GM12878 (cell line): ENCODE results near the gene SETD7.

Experiments
- ATF3 ChIP-seq: IDR thresholded peaks from 2 replicates; pipeline ENCODE4 v1.6.1; 2011; ENCODE audit warnings: low read depth, mild to moderate bottlenecking, low read length, moderate library complexity, borderline replicate concordance; ENCODE audit errors: extremely low read depth
- HCFC1 ChIP-seq: fragments of 150-350 bp; IDR thresholded peaks from 2 replicates; pipeline ENCODE4 v1.6.1; 2014; ENCODE audit warnings: low read length
- HDGF ChIP-seq: fragments of 450-650 bp; IDR thresholded peaks from 2 replicates; pipeline ENCODE4 v1.6.1; 2016; ENCODE audit warnings: antibody characterized with exemption
- JUNB ChIP-seq: IDR thresholded peaks from 2 replicates; pipeline ENCODE4 v1.6.1; 2016; ENCODE audit warnings: antibody characterized with exemption, mild to moderate bottlenecking
- NR2C2 ChIP-seq: IDR thresholded peaks from 2 replicates; pipeline ENCODE4 v1.6.1; 2011; ENCODE audit warnings: borderline replicate concordance, low read depth; ENCODE audit not compliant: control insufficient read depth, insufficient read length
- PBX3 ChIP-seq: IDR thresholded peaks from 2 replicates; pipeline ENCODE4 v1.6.1; 2011; ENCODE audit warnings: mild to moderate bottlenecking, low read depth, low read length, moderate library complexity; ENCODE audit not compliant: insufficient replicate concordance
- POLR2A ChIP-seq: IDR thresholded peaks from 2 replicates; pipeline ENCODE4 v1.6.1; 2011; ENCODE audit warnings: low read depth, mild to moderate bottlenecking, low read length
- POLR2AphosphoS2 ChIP-seq: IDR thresholded peaks from 2 replicates; pipeline ENCODE4 v1.6.1; 2011; ENCODE audit warnings: low read depth, mild to moderate bottlenecking, low read length, improper control_type of control experiment, moderate library complexity
- POLR2AphosphoS5 ChIP-seq: IDR thresholded peaks from 2 replicates; pipeline ENCODE4 v1.6.1; 2011; ENCODE audit warnings: mild to moderate bottlenecking, low read length, inconsistent platforms
- RCOR1 ChIP-seq: conservative IDR thresholded peaks from 2 replicates; pipeline ENCODE4 v1.6.1; 2012; ENCODE audit warnings: low read depth, low read length, improper control_type of control experiment
- TF ChIP-seq, protein P1 (sequence below), 3 experiments: IDR thresholded peaks in 2 of 3; conservative IDR thresholded peaks in 1 of 3; 2 replicates each; pipeline ENCODE4 v1.5.1; 2011; ENCODE audit warnings: low read depth in 3 of 3, low read length in 3 of 3, mild to moderate bottlenecking in 3 of 3, control low read depth in 2 of 3, moderate library complexity in 2 of 3, inconsistent platforms in 1 of 3, mixed read lengths in 1 of 3; ENCODE audit not compliant: control insufficient read depth in 2 of 3, insufficient read depth in 1 of 3; ENCODE audit errors: extremely low read depth in 1 of 3
- TF ChIP-seq, protein P2 (sequence below): IDR thresholded peaks from 2 replicates; pipeline ENCODE4 v1.6.1; 2012; ENCODE audit warnings: mild to moderate bottlenecking, low read depth, low read length
- TF ChIP-seq, protein P3 (sequence below): fragments of 450-650 bp; IDR thresholded peaks from 2 replicates; pipeline ENCODE4 v1.6.1; 2017; ENCODE audit warnings: mild to moderate bottlenecking, moderate library complexity

DNA sequence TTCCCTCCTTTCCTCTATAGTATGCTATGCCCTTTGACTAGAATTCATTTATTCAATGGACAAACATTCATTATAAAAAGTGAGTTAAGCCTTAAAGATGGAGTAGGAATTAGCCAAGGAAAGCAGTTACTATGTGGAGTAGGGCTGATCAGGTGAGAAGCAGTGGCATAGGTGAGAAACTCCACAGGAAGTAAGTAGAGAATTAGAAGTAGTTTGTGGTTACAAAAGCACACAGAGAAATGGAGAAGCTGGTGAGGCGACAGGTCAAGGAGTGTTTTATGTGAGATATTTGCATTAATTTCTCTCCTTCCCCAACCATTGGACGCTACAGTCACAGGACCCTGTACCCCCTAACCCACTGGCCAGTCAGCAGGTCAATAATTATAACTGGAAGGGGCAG, 30.6 kb downstream of the SETD7 start:
- TF ChIP-seq JUNB (no peak), PBX3 (no peak), POLR2AphosphoS5 (no peak), HDGF (no peak), ATF3 (no peak), HCFC1 (no peak), POLR2A (no peak), NR2C2 (no peak), POLR2AphosphoS2 (no peak), RCOR1 (no peak)
- TF ChIP-seq, protein P1, sequence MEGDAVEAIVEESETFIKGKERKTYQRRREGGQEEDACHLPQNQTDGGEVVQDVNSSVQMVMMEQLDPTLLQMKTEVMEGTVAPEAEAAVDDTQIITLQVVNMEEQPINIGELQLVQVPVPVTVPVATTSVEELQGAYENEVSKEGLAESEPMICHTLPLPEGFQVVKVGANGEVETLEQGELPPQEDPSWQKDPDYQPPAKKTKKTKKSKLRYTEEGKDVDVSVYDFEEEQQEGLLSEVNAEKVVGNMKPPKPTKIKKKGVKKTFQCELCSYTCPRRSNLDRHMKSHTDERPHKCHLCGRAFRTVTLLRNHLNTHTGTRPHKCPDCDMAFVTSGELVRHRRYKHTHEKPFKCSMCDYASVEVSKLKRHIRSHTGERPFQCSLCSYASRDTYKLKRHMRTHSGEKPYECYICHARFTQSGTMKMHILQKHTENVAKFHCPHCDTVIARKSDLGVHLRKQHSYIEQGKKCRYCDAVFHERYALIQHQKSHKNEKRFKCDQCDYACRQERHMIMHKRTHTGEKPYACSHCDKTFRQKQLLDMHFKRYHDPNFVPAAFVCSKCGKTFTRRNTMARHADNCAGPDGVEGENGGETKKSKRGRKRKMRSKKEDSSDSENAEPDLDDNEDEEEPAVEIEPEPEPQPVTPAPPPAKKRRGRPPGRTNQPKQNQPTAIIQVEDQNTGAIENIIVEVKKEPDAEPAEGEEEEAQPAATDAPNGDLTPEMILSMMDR (IDR thresholded peaks at IDR 0.05 in 2 of 3, conservative IDR thresholded peaks at IDR 0.05 in 1 of 3; ENCODE audit: control insufficient read depth in 2 of 3, extremely low read depth in 1 of 3, insufficient read depth in 1 of 3, low read depth in 3 of 3, low read length in 3 of 3) = no peak
- TF ChIP-seq, protein P2, sequence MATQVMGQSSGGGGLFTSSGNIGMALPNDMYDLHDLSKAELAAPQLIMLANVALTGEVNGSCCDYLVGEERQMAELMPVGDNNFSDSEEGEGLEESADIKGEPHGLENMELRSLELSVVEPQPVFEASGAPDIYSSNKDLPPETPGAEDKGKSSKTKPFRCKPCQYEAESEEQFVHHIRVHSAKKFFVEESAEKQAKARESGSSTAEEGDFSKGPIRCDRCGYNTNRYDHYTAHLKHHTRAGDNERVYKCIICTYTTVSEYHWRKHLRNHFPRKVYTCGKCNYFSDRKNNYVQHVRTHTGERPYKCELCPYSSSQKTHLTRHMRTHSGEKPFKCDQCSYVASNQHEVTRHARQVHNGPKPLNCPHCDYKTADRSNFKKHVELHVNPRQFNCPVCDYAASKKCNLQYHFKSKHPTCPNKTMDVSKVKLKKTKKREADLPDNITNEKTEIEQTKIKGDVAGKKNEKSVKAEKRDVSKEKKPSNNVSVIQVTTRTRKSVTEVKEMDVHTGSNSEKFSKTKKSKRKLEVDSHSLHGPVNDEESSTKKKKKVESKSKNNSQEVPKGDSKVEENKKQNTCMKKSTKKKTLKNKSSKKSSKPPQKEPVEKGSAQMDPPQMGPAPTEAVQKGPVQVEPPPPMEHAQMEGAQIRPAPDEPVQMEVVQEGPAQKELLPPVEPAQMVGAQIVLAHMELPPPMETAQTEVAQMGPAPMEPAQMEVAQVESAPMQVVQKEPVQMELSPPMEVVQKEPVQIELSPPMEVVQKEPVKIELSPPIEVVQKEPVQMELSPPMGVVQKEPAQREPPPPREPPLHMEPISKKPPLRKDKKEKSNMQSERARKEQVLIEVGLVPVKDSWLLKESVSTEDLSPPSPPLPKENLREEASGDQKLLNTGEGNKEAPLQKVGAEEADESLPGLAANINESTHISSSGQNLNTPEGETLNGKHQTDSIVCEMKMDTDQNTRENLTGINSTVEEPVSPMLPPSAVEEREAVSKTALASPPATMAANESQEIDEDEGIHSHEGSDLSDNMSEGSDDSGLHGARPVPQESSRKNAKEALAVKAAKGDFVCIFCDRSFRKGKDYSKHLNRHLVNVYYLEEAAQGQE = no peak
- TF ChIP-seq, protein P3, sequence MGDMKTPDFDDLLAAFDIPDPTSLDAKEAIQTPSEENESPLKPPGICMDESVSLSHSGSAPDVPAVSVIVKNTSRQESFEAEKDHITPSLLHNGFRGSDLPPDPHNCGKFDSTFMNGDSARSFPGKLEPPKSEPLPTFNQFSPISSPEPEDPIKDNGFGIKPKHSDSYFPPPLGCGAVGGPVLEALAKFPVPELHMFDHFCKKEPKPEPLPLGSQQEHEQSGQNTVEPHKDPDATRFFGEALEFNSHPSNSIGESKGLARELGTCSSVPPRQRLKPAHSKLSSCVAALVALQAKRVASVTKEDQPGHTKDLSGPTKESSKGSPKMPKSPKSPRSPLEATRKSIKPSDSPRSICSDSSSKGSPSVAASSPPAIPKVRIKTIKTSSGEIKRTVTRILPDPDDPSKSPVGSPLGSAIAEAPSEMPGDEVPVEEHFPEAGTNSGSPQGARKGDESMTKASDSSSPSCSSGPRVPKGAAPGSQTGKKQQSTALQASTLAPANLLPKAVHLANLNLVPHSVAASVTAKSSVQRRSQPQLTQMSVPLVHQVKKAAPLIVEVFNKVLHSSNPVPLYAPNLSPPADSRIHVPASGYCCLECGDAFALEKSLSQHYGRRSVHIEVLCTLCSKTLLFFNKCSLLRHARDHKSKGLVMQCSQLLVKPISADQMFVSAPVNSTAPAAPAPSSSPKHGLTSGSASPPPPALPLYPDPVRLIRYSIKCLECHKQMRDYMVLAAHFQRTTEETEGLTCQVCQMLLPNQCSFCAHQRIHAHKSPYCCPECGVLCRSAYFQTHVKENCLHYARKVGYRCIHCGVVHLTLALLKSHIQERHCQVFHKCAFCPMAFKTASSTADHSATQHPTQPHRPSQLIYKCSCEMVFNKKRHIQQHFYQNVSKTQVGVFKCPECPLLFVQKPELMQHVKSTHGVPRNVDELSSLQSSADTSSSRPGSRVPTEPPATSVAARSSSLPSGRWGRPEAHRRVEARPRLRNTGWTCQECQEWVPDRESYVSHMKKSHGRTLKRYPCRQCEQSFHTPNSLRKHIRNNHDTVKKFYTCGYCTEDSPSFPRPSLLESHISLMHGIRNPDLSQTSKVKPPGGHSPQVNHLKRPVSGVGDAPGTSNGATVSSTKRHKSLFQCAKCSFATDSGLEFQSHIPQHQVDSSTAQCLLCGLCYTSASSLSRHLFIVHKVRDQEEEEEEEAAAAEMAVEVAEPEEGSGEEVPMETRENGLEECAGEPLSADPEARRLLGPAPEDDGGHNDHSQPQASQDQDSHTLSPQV = no peak
